NCI-H526 (cell line): ENCODE results near the gene DDT.
"Not testable (repeated sequence)": the region's sequence is repeated elsewhere in the genome, so short reads cannot be mapped to it uniquely, and the experiment has no call there.

ENCODE experiments used
- DNase-seq, 2 experiments: peaks; one replicate each; lab custom pipeline; 2025; lab: John Stamatoyannopoulos, UW

DDT gene

DNA sequence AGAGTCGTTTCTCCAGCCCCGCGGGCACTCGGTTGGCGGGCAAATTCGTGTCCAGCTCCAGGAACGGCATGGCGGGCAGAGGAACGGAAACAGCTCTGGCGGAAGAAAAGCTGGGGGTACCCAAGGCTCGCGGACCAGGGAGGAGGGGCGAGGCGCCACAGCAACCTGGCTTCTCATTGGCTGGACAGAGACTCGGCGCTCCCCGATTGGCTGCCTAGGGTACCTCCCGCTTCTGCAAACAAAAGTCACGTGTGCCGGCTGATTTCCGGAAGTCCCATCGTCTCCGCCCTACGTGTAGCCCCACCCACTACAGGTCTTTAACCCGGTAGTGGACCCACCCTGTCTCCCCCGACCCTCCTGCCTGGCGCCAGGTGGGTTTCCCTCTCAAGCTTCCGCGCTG lies at the start of gene DDT:
Gene DDT, minus strand, starts transcription at position 97 of the 400 bp plus-strand sequence. Its CDS starts 27 bp downstream, at position 70.
- not testable (repeated sequence) for DNase-seq

DNA sequence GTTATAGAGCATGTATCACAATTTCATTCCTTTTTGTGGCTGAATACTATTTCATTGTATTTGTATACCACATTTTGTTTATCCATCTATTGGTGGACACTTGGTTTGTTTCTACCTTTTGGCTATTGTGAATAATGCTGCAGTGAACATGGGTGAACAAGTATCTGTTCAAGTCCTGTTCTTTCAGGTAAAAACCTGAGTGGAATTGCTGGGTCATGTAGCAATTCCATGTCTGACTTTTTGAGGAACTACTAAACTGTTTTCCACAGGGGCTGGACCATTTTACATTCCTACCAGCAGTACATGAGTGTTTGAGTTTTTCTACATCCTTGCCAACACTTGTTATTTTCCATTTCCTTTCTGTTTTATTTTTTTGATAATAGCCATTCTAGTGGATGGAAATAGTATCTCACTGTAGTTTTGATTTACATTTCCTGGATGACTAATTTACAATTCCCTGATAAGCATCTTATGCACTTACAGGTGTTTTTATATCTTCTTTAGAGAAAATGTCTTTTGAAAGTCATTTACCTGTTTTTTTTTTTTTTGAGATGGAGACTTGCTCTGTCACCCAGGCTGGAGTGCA lies 49.1 kb upstream of the DDT start:
- no peak for DNase-seq

DNA sequence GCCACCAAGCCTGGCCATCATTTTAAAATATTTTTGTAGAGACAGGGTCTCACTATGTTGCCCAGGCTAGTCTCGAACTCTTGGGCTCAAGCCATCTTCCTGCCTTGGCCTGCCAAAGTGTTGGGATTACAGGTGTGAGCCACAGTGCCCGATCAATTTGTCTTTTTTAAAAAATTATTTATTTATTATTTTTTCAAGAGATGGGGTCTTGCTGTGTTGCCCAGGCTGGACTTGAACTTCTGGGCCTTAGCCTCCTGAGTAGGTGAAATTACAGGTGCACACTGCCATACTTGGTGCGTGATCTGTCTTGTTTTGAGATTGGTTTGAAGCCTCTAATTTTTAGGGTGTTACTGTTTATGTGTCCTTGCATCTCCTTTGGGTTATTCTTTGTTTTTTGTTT lies 47.1 kb upstream of the DDT start:
- no peak for DNase-seq

DNA sequence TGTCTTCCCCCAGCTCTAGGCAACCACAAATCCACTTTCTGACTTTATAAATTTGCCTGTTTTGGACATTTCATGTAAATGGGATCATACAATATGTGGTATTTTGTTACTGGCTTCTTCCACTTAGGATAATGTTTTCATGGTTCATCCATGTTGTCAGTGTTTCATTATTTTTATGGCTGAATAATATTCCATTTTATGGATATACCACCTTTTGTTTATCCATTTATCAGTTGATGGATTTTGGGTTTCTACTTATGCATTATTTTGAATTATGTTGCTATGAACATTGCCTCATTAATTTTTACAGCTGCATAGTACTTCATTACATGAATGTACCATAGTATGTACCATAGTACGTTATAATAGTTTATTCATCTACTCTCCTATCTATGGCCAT lies 41.9 kb upstream of the DDT start:
- DNase-seq = no peak

DNA sequence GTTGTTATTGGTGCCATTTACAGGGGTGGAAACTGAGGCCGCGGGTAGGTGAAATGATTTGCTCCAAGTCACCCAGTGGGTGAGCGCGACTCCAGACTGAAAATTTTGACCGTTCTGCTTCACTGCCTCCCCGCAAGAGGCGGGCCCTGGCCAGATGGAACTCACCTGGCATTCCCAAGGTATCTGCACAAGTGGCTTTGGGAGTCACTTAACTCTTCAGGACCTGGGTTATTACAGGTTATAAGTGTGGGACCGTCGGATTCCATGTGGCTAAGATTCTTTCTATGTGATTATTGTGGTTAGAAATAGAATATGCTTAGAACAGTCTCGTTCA lies 37.5 kb upstream of the DDT start:
- peak in 1 of 2 experiments; percentile 55 for DNase-seq

DNA sequence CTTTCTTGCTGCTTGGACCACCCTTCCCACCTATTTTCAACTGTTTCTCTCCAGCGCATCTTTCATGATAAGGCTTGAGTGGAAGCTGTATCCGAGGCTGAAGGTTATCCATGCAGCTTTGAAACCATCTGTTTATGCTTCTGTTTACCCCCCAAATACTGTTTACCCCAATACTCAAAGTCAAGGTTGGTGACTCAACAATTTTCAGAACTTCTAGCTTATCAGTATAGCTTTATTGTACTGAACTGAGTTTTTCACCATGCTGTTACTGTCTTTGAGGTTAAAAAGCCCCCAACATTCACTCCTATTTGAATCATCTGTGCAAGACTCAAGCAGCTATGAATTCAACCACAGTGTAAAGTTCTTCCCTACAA lies 35.8 kb upstream of the DDT start:
- no peak for DNase-seq

DNA sequence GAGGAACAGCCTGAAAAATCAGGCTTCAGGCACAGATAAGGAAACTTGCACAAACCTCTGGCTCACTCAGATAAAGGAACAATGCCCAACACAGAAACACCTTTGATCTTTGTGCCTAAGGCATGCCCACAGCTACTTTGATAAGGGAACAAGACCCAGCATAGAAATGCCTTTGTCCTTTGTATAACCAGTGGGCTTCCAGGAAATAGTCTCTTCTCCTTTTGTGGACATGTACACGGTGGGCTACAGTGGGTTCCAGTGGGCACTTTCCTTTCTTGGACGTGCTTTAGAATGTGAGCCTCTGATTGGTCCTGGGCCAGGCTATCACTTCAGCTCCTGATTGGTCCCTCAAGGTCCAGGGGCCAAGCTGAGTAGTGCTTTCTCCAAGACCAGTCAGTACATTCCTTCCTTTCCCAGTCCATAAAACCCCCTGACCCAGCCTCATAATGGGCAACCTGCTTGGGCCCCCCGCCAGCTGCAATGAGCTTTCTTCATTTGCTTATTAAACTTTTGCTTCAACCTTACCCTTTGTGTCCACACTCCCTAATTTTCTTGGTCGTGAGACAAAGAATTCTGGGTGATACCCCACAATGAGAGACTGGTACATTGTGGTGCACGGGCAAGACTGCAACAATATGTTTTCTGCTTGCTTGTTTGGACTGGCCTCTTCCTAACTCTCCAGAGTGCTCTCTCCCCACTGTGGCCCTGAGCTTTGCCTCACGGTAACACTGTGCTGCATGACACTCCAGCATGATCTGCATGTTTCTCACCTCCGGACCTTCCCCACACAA lies 35.2 kb upstream of the DDT start:
- DNase-seq = no peak

DNA sequence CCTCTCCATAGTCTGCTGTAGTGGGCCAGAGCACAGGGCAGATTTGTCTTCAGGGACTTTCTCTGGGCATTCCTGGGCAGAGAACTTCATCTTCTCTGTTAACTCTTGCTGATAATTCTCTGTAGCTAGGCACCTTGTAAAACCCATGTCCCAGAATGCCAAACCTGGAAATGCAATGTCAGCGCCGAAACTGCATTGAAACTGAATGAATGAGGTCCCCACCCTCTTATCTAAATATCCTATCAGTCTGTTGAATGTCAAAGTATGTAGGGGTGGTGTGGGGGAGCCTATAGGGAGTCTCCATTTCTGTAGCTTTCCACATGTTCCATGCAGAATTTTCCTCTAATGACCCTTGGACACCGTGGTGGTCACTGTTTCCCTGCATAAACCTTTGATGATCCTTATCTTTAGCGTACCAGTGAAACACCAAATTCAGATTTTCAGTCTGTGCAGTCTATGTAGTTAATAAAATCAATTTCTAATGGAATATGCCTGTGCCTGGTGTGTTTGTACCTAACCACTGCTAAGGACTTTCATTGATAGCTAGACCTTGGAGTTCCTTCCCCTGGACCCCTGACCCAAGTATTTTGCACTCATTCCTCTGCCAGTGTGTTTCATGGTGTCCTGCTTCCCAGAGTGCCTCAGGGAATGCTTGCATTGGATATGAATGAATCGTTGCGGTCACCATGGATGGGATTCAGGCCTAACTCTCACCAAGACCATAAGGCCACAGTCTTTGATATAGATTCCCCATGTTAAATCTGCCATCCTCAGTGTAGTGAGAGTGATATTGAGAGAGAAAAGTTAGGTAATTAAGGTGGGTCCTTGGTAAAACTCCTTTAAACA lies 34.4 kb upstream of the DDT start:
- no peak for DNase-seq

DNA sequence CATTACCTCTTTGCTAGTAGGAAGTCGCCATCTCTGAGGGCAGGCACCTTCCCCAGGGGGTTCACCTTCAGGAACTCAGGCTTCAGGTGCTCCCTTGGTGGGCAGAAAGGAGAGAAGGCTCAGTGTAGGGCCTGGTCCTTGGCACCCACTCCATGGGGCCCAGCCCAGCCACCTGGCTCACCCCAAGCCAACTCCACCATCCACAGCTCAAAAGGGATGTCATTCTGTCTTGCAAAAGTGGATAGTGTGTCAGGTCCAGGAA lies 33.7 kb upstream of the DDT start:
- no peak for DNase-seq

DNA sequence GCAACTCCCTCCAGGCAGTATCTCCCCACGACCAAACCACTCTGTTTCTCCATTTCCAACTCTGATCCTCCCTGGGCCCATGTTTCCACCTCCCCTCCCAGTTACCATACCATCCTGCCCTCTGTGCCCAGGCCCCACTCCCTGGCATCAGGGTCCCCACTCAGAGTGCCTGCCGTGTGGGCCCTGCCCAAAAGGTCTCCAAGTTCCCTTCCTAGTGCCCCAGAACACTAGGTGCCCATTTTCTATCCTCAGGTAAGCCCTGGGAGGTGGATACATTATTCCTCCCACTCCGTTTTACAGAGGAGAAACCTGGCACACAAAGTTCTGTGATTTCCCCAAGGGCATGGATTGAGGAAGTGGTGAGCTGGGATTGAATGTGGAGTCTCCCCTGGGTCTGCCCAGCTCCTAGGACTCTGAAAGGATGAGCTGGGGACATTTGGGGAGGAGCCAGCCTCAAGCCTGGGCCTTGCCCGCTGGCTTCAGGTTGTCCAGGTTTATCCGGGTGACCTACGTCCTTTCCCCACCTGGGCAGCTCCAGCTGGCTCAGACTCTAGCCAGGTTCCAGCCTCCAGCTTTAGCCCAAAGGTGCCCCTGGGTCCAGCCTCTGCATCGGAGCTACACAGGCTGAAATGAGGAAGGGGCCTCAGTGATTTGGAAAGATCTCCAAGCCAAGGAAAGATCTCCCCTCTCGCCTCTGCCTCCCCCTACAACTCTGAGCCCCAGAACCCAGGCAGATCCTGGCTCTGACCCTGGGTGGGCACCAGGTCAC lies 33.2 kb upstream of the DDT start:
- DNase-seq = no peak

DNA sequence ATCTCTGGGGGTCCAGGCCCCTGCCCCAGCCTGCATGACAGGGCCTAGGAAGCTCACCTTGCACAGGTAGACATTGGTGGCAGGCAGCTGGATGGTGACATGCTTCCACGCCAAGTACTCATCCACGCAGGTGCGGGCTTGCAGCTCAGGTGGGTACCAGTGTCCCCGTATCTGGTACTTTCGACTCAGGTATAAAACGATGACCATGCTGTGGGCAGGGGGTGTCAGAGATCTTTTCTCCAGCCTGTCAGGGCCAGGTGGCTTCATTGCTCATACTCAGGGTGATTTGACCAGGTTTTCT lies 32.6 kb upstream of the DDT start:
- no peak for DNase-seq

DNA sequence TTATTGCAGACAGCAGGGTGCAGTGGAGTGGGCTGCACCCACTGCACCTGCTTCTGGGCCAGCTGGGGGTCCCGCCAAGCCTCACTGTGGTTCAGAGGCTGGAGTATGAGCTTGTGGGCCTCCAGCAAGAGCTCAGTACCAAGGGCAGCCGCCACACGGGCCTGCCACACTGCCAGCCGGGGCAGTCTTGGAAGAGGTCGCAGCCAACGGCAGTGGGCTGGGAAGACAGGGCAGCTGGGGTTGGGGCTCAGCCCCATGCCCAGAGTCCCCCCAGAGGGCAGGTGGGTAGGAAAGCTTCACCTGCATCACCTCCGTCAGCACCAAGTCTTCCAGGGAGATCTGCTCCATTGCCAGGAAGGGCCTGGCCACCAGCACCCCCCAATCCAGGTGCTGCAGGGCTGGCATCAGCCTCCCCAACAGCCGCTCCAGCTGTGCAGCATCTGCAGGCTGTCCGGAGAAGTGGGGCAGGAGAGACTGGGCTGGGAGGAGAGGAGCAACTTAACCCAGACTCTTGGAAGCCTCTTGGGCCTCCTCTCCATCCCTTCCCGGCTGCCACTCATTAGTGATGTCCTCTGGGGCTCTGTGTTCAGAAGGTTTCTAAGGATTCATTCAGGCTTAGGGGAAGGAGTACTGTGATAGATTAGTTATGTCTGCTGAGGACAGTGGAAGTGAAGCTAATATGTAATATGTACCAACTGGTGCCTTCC lies 32.1 kb upstream of the DDT start:
- no peak for DNase-seq

DNA sequence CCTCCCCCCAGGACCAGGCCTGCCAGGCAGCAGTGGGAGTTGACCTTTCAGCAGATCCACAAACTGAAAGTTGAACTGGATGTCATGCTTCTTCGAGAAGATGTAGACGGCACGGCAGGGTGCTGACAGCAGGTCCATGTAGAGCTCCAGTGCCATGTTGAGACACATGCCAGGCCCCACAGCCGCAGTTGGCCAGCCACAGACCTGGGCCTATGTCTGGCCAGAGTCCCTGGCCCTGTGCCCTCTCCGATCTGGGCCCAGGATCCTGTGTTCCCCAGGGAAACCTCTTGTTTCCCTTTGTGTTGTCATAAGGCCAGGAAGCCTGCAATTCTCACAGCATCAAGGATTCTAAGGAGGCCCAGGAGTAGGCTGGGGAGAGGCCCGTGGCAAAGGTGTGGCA lies 31.0 kb upstream of the DDT start, which contains the start of gene GSTT4:
Gene GSTT4, minus strand, starts transcription at position 253 of the 400 bp plus-strand sequence. Its CDS starts 97 bp downstream, at position 156.
- DNase-seq = no peak

DNA sequence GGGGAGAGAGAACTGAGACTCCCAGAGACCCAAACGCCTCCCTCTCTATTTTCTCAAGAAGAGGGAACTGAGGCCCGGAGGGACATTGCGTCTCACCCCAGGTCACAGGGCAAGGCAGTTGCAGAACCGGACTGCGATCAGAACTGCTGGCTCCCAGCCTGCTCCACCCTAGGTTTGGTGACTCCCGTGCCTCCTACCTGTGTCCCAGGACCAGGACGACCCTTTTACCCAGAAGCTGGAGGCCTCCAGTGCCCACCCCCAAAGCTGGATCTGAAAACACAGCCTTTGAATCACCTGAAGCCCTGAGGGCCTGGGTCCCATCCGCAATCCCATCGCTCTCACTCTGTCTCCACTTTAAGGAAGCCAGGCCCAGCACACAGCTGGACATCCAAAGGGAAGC lies 29.6 kb upstream of the DDT start:
- no peak for DNase-seq

DNA sequence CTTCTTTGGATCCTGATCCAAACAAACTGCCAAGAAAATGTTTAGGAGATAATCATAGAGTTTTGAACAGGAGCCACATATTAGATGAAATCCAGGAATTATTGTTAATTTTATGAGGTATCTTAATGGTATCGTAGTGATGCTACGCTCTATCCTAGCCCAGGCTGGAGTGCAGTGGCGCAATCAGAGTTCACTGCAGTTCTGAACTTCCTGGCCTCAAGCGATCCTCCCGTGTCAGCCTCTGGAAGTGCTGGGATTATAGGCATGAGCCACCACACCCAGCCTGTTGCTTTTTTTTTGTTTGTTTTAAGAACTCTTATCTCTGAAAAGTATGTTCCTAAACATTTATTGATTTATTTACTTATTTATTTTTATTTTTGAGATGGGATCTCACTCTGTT lies 28.6 kb upstream of the DDT start:
- DNase-seq = no peak

DNA sequence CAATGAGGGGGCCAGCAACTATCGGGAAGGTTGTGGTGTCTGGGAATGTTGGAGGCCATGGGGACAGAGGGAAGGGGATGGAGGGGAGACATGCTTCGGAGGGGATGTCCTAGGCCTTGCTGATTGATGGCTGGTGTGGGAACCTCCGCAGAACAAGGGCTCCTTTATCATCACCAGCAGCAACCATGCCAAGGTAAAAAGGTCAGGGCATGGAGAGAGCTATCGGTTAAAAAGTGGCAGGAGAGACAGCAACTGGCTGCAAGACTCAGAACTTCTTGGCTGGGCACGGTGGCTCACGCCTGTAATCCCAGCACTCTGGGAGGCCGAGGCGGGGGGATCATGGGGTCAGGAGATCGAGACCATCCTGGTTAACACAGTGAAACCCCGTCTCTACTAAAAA lies 28.0 kb upstream of the DDT start:
- DNase-seq = no peak

DNA sequence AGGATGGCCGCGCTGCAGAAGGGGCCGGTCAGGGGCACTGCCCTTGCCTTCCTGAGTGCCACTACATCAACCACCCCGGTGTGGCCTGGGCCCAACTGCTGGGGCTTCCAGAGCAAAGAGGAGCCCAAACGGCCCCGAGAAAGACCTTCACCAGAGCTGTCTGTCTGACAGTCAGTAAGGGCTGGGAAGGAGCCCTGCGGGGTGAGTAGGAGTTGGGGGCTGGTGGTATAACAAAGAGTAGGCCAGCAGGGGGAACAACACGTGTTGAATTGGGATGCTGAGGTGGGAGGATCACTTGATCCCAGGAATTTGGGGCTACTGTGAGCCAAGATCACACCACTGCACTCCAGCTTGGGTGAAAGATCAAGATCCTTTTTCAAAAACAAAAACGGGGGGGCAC lies 27.1 kb upstream of the DDT start:
- DNase-seq = no peak

DNA sequence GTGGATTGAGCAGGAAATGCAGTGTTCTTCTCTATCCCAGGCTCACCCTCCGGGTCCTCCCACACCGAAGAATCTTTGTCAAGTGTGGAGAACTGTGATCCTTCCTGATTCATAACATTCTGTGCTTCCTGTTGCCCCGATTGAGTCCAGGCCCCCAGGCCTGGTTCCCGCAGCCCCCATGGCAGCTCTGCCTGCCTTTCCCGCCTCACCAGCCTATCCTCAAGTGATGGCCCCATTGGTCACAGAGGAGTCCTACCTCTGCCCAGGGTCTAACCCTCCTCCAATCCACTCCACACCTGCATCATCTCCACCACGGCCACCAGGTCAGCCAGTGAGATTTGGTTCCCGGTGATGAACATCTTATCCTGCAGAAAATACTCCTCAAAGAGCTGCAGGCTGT lies 25.5 kb upstream of the DDT start:
- DNase-seq = not testable (repeated sequence)

DNA sequence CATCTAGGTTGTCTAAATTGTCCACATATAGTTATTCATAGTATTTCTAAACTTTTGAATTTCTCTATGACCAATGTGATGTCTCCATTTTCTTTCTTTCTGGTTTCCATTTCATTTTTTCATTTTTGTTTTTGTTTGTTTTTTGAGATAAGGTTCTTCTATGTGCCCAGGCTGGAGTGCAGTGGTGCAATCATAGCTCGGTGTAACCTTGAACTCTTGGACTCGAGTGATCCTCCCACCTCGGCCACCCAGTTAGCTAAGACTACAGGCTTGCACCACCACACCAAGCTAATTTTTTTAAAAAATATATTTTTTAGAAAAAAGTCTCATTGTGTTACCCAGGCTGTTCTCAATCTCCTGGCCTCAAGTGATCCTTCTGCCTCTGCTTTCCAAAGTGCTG lies 22.9 kb upstream of the DDT start:
- DNase-seq = no peak

DNA sequence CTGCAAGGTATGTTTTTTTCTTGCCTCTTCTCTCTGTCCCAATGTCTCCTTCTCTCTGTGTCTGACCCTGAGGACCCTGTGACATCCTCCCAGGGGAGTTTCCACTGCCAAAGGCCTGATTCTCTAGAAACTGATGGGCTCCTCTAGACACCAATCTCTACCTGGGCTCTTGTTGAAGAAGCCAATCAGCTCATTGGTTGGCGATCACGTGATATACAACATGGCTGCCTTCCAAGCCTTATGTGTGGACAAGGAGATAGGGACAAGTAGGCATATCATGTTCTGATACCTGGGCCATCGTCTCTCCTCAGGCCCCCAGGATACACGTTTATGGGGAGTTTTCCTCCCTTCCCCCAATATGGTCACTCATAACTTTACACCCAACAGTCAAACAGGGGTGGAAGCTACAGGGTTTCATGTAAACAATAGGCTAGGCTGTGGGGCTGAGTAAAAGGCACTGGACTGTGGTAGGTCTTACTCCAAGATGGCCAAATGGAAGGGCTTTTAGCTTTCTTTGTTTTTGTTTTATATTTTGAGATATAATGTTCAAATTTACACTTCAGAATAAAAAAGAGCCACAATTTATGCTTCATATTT lies 19.4 kb upstream of the DDT start:
- not testable (repeated sequence) for DNase-seq

DNA sequence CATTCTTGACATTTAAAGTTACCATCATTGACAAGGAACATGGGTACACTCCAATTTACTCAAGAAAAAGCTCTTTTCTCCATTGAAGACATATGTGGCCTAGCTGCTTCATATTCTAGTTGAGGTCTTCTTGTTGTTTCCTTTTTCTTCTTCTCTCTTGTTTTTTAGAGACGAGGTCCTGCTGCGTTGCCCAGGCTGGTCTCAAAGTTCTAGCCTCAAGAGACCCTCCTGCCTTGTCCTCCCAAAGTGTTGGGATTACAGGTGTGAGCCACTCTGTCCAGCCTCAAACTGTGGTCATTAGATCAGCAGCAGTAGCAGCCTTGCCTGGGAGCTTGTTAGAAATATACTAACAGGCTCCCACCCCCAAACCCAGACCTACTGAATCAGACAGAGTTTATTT lies 18.8 kb upstream of the DDT start:
- not testable (repeated sequence) for DNase-seq
